Esophagus squamous epithelium (tissue), 5 donors: Measurements from ENCODE around the gene SH3BP2. TPM values are rescaled to one million over a fixed set of nuclear protein-coding genes. Genes with fewer than 3 reads are reported as not detected.
A peak's percentile ranks its signal among the peaks of the same experiment; 100 is the strongest.

Source experiments
- DNase-seq: peaks from one replicate; lab custom pipeline; 2025; lab: John Stamatoyannopoulos, UW
- H3K27ac ChIP-seq, 4 donors: fragments of 200-600 bp; sonication (generic); one replicate each; pipeline ENCODE4 v1.5.1; 2016 to 2019; ENCODE audit warnings: mild to moderate bottlenecking in 1 of 4
- H3K27me3 ChIP-seq, 4 donors: fragments of 200-600 bp; sonication (generic); 1 replicate in 3 of 4; 2 replicates in 1 of 4; pipeline versions ENCODE4 v1.5.1 to v1.6.0; 2017 to 2021; ENCODE audit warnings: antibody characterized with exemption in 1 of 4
- H3K36me3 ChIP-seq, 3 donors: fragments of 200-600 bp; sonication (generic); one replicate each; pipeline ENCODE4 v1.5.1; 2016 to 2019
- H3K4me1 ChIP-seq, 3 donors: fragments of 200-600 bp; sonication (generic); one replicate each; pipeline ENCODE4 v1.5.1; 2017 to 2019
- H3K4me3 ChIP-seq, 4 donors: fragments of 200-600 bp; sonication (generic); 1 replicate in 3 of 4; 2 replicates in 1 of 4; pipeline ENCODE4 v1.5.1; 2016 to 2019; ENCODE audit warnings: mild to moderate bottlenecking in 2 of 4, moderate library complexity in 1 of 4
- H3K9me3 ChIP-seq, 3 donors: fragments of 200-600 bp; sonication (generic); one replicate each; pipeline ENCODE4 v1.5.1; 2016 to 2019
- POLR2A ChIP-seq, 4 donors: fragments of 450-650 bp; IDR thresholded peaks; one replicate each; pipeline ENCODE4 v1.6.1; 2017; ENCODE audit warnings: antibody characterized with exemption in 4 of 4, mild to moderate bottlenecking in 4 of 4, moderate library complexity in 3 of 4
- WGBS, 2 donors: methylation state at CpG; one replicate each; pipeline ENCODE4 v1.1.5; 2018; 5-methylcytosine and 5-hydroxymethylcytosine counted together
- intact Hi-C: fragments of 100-400 bp; cut with DNase I; formaldehyde crosslinking; loops from one replicate; pipeline ENCODE4 v1.15.0; 2022
- total RNA-seq, 4 donors: library from RNA; depleted of rRNA; stranded (reverse); fragments of >200 nt; gene quantifications; one replicate each; pipeline ENCODE4 v1.1.0, GENCODE V29; 2016
- TF ChIP-seq, protein P1 (sequence below), 6 experiments: fragments of 450-650 bp in 4 of 6; fragments of 200-600 bp in 2 of 6; sonication (generic) in 2 of 6; IDR thresholded peaks; one replicate each; pipeline ENCODE4 v1.5.1; 2016 to 2019; ENCODE audit warnings: antibody characterized with exemption in 6 of 6, mild to moderate bottlenecking in 4 of 6, moderate library complexity in 4 of 6
- donor health status: DM: yes; HTN: yes; CAD: no.

SH3BP2 gene
- total RNA-seq, 4 donors from 2014 or later = 13.5 to 36.8 (median 34.0) TPM

GRCh38 chr4:2837904-2838496 lies 45.1 kb downstream of the SH3BP2 start:
- Histone ChIP-seq H3K27ac (peak overlapping the region; percentile 56 to 72 (median 66)), H3K27me3 (no peaks in the 10 kb centered on the region), H3K9me3 (no peaks in the 10 kb centered on the region), H3K36me3 (peaks cover 0 to 38% (median 14%) of the 10 kb centered on the region in 3 donors), H3K4me3 (peak overlapping the region in 2 of 4 donors; percentile 13 to 15), H3K4me1 (peaks cover 10 to 53% (median 22%) of the 10 kb centered on the region in 3 donors)
- WGBS, 2 donors = 18 to 43% methylated on average over 6 to 8 of the region's 8 CpGs
- DNase-seq = no peak
- TF ChIP-seq, protein P1, sequence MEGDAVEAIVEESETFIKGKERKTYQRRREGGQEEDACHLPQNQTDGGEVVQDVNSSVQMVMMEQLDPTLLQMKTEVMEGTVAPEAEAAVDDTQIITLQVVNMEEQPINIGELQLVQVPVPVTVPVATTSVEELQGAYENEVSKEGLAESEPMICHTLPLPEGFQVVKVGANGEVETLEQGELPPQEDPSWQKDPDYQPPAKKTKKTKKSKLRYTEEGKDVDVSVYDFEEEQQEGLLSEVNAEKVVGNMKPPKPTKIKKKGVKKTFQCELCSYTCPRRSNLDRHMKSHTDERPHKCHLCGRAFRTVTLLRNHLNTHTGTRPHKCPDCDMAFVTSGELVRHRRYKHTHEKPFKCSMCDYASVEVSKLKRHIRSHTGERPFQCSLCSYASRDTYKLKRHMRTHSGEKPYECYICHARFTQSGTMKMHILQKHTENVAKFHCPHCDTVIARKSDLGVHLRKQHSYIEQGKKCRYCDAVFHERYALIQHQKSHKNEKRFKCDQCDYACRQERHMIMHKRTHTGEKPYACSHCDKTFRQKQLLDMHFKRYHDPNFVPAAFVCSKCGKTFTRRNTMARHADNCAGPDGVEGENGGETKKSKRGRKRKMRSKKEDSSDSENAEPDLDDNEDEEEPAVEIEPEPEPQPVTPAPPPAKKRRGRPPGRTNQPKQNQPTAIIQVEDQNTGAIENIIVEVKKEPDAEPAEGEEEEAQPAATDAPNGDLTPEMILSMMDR (IDR thresholded peaks at IDR 0.05) = no peak
- no peak for TF ChIP-seq POLR2A (IDR thresholded peaks at IDR 0.05)
- intact Hi-C loops = loop anchor here (10.0 kb wide), 1 partner anchor 73 kb away; no protein-coding TSS in a partner anchor

GRCh38 chr4:2839060-2839459 lies 46.2 kb downstream of the SH3BP2 start:
- WGBS, 2 donors = 77 to 90% methylated on average over 3 of the region's 3 CpGs
- DNase-seq = no peak
- H3K27ac ChIP-seq = no peak overlapping the region
- H3K4me1 ChIP-seq = peaks cover 10 to 56% (median 22%) of the 10 kb centered on the region in 3 donors
- TF ChIP-seq, protein P1 (IDR thresholded peaks at IDR 0.05) = no peak
- TF ChIP-seq POLR2A (IDR thresholded peaks at IDR 0.05) = no peak
- H3K9me3 ChIP-seq = no peaks in the 10 kb centered on the region
- peaks cover 0 to 27% (median 5%) of the 10 kb centered on the region in 3 donors for H3K36me3 ChIP-seq
- intact Hi-C loops = loop anchor here (10.0 kb wide), 1 partner anchor 74 kb away; no protein-coding TSS in a partner anchor
- no peaks in the 10 kb centered on the region for H3K27me3 ChIP-seq
- H3K4me3 ChIP-seq = no peak overlapping the region

GRCh38 chr4:2842687-2843262 lies 49.9 kb downstream of the SH3BP2 start:
- TF ChIP-seq, protein P1 (IDR thresholded peaks at IDR 0.05) = no peak
- no peak for TF ChIP-seq POLR2A (IDR thresholded peaks at IDR 0.05)
- H3K27me3 ChIP-seq = no peaks in the 10 kb centered on the region
- peak overlapping the region; percentile 64 to 85 (median 76) for H3K4me3 ChIP-seq
- no peaks in the 10 kb centered on the region for H3K9me3 ChIP-seq
- DNase-seq = no peak
- intact Hi-C loops = no loop called here
- peaks cover 10 to 54% (median 14%) of the 10 kb centered on the region in 3 donors for H3K4me1 ChIP-seq
- peak overlapping the region; percentile 94 to 95 (median 94) for H3K27ac ChIP-seq
- H3K36me3 ChIP-seq = no peaks in the 10 kb centered on the region
- WGBS, 2 donors = 18 to 28% methylated on average over 6 to 7 of the region's 10 CpGs

GRCh38 chr4:2843263-2843940 lies 50.5 kb downstream of the SH3BP2 start, which contains the start of gene ADD1:
ADD1 (plus strand) TSS chr4:2843844; CDS start chr4:2875916, 32,072 bp downstream.
- Histone ChIP-seq H3K4me1 (peaks cover 6 to 54% (median 12%) of the 10 kb centered on the region in 3 donors), H3K9me3 (no peaks in the 10 kb centered on the region), H3K36me3 (no peaks in the 10 kb centered on the region), H3K27me3 (no peaks in the 10 kb centered on the region), H3K27ac (peak within 1 kb of the TSS; percentile 94 to 95 (median 94)), H3K4me3 (peak within 1 kb of the TSS; percentile 64 to 85 (median 76))
- intact Hi-C loops = no loop called here
- no CpG with 5 or more reads among the region's 65 CpGs for WGBS, 2 donors
- TF ChIP-seq, protein P1 (IDR thresholded peaks at IDR 0.05) = no peak
- peak in 3 of 4 donors; percentile 53 to 92 (median 84) for TF ChIP-seq POLR2A (IDR thresholded peaks at IDR 0.05)
- peak; percentile 32 for DNase-seq
